ENCODE results near the gene KIF3A. TPM values are rescaled to one million over a fixed set of nuclear protein-coding genes. Genes with fewer than 3 reads are reported as not detected.

The KIF3A gene
- total RNA-seq, 3 donors from 2014 or later = 4.5 to 15.7 (median 11.5) TPM

- DNase-seq (ENCODE audit: low spot score in 2 of 2) = no peak
- H3K27me3 ChIP-seq = no peaks in the 10 kb centered on the region
- H3K27ac ChIP-seq = no peak overlapping the region
- no peaks in the 10 kb centered on the region for H3K4me1 ChIP-seq
- H3K4me3 ChIP-seq = no peak overlapping the region
- no peak for TF ChIP-seq POLR2AphosphoS5 (IDR thresholded peaks at IDR 0.05)
- TF ChIP-seq POLR2A (IDR thresholded peaks at IDR 0.05) = no peak
- TF ChIP-seq, protein P1, sequence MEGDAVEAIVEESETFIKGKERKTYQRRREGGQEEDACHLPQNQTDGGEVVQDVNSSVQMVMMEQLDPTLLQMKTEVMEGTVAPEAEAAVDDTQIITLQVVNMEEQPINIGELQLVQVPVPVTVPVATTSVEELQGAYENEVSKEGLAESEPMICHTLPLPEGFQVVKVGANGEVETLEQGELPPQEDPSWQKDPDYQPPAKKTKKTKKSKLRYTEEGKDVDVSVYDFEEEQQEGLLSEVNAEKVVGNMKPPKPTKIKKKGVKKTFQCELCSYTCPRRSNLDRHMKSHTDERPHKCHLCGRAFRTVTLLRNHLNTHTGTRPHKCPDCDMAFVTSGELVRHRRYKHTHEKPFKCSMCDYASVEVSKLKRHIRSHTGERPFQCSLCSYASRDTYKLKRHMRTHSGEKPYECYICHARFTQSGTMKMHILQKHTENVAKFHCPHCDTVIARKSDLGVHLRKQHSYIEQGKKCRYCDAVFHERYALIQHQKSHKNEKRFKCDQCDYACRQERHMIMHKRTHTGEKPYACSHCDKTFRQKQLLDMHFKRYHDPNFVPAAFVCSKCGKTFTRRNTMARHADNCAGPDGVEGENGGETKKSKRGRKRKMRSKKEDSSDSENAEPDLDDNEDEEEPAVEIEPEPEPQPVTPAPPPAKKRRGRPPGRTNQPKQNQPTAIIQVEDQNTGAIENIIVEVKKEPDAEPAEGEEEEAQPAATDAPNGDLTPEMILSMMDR (IDR thresholded peaks at IDR 0.05) = no peak
- intact Hi-C loops (cut with DNase I; ENCODE audit: low total_unique reads) = no loop called here
- no peaks in the 10 kb centered on the region for H3K9me3 ChIP-seq
- no peaks in the 10 kb centered on the region for H3K36me3 ChIP-seq
Observed at GRCh38 chr5:132668706-132669454, 68.5 kb downstream of the KIF3A start.

GRCh38 chr5:132667761-132668705 lies 69.3 kb downstream of the KIF3A start:
- intact Hi-C loops (cut with DNase I; ENCODE audit: low total_unique reads) = no loop called here
- no peaks in the 10 kb centered on the region for H3K27me3 ChIP-seq
- H3K9me3 ChIP-seq = no peaks in the 10 kb centered on the region
- no peak overlapping the region for H3K27ac ChIP-seq
- TF ChIP-seq POLR2AphosphoS5 (IDR thresholded peaks at IDR 0.05) (no peak), POLR2A (IDR thresholded peaks at IDR 0.05) (no peak)
- H3K36me3 ChIP-seq = no peaks in the 10 kb centered on the region
- H3K4me1 ChIP-seq = no peaks in the 10 kb centered on the region
- H3K4me3 ChIP-seq = no peak overlapping the region
- no peak for DNase-seq (ENCODE audit: low spot score in 2 of 2)

GRCh38 chr5:132667309-132667708 lies 70.0 kb downstream of the KIF3A start:
- DNase-seq (ENCODE audit: low spot score in 2 of 2) = no peak
- Histone ChIP-seq H3K4me1 (no peaks in the 10 kb centered on the region), H3K9me3 (no peaks in the 10 kb centered on the region), H3K27me3 (no peaks in the 10 kb centered on the region), H3K4me3 (no peak overlapping the region), H3K27ac (no peak overlapping the region), H3K36me3 (no peaks in the 10 kb centered on the region)
- intact Hi-C loops (cut with DNase I; ENCODE audit: low total_unique reads) = no loop called here
- TF ChIP-seq POLR2A (IDR thresholded peaks at IDR 0.05) (no peak), POLR2AphosphoS5 (IDR thresholded peaks at IDR 0.05) (no peak)
- TF ChIP-seq, protein P1 (IDR thresholded peaks at IDR 0.05) = no peak

GRCh38 chr5:132666310-132667123 lies 70.8 kb downstream of the KIF3A start:
- no peaks in the 10 kb centered on the region for H3K9me3 ChIP-seq
- no peaks in the 10 kb centered on the region for H3K4me1 ChIP-seq
- no peaks in the 10 kb centered on the region for H3K36me3 ChIP-seq
- no peak overlapping the region for H3K4me3 ChIP-seq
- intact Hi-C loops (cut with DNase I; ENCODE audit: low total_unique reads) = no loop called here
- no peaks in the 10 kb centered on the region for H3K27me3 ChIP-seq
- no peak for TF ChIP-seq POLR2AphosphoS5 (IDR thresholded peaks at IDR 0.05)
- TF ChIP-seq, protein P1 (IDR thresholded peaks at IDR 0.05) = no peak
- TF ChIP-seq POLR2A (IDR thresholded peaks at IDR 0.05) = no peak
- no peak for DNase-seq (ENCODE audit: low spot score in 2 of 2)
- no peak overlapping the region for H3K27ac ChIP-seq

GRCh38 chr5:132665574-132666080 lies 71.7 kb downstream of the KIF3A start:
- H3K27ac ChIP-seq = no peak overlapping the region
- DNase-seq (ENCODE audit: low spot score in 2 of 2) = no peak
- TF ChIP-seq POLR2AphosphoS5 (IDR thresholded peaks at IDR 0.05) (no peak), POLR2A (IDR thresholded peaks at IDR 0.05) (no peak)
- TF ChIP-seq, protein P1 (IDR thresholded peaks at IDR 0.05) = no peak
- no peaks in the 10 kb centered on the region for H3K4me1 ChIP-seq
- no peak overlapping the region for H3K4me3 ChIP-seq
- intact Hi-C loops (cut with DNase I; ENCODE audit: low total_unique reads) = no loop called here
- H3K36me3 ChIP-seq = no peaks in the 10 kb centered on the region
- no peaks in the 10 kb centered on the region for H3K9me3 ChIP-seq
- no peaks in the 10 kb centered on the region for H3K27me3 ChIP-seq
